Measurements from ENCODE around the gene OSBPL3. TPM values are rescaled to one million over a fixed set of nuclear protein-coding genes. Genes with fewer than 3 reads are reported as not detected.

OSBPL3 gene
- total and polyA plus RNA-seq, 7 donors = 0.60 to 6.3 (median 1.8) TPM

GRCh38 chr7:25007668-25008067 lies 27.7 kb upstream of the OSBPL3 start:
- 91 to 95% methylated on average over 1 of the region's 1 CpG for WGBS, 2 donors
- no peaks in the 10 kb centered on the region for H3K27me3 ChIP-seq
- no peaks in the 10 kb centered on the region for H3K4me1 ChIP-seq
- no peak for DNase-seq
- H3K27ac ChIP-seq = no peak overlapping the region
- intact Hi-C loops (cut with DNase I) = no loop called here
- no peaks in the 10 kb centered on the region for H3K9me3 ChIP-seq
- no peak for TF ChIP-seq POLR2AphosphoS5 (IDR thresholded peaks at IDR 0.05)
- no peak for TF ChIP-seq CTCF (IDR thresholded peaks at IDR 0.05)
- TF ChIP-seq EP300 (IDR thresholded peaks at IDR 0.05) = no peak
- no peak overlapping the region for H3K4me3 ChIP-seq
- no peaks in the 10 kb centered on the region for H3K36me3 ChIP-seq

DNA sequence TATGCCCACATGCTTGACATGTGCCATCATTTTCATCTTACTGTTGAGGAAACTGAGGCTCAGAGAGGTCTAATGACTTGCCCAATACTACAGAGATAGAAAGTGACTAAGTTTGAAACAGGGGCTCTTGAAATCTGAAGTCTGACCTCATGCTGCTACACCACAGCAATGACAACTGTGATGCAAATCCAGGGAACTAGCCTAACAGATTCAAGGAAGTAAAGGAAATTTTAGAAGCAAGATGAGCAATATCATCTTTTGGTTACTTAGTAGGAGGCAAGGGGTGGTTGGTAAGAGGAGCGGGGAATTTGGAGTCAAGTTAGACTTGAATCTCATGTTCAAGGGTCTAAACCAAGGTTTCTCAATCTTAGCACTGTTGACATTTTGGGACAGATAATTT lies 26.3 kb upstream of the OSBPL3 start:
- WGBS, 2 donors = 43 to 98% methylated on average over 1 of the region's 1 CpG
- DNase-seq = no peak
- intact Hi-C loops (cut with DNase I) = no loop called here
- TF ChIP-seq EP300 (IDR thresholded peaks at IDR 0.05) (no peak), CTCF (IDR thresholded peaks at IDR 0.05) (no peak)
- Histone ChIP-seq H3K36me3 (no peaks in the 10 kb centered on the region), H3K27me3 (no peaks in the 10 kb centered on the region), H3K27ac (no peak overlapping the region), H3K9me3 (no peaks in the 10 kb centered on the region), H3K4me3 (no peak overlapping the region), H3K4me1 (no peaks in the 10 kb centered on the region)

GRCh38 chr7:25005658-25006057 lies 25.7 kb upstream of the OSBPL3 start:
- H3K4me1 ChIP-seq = no peaks in the 10 kb centered on the region
- no peak for TF ChIP-seq POLR2AphosphoS5 (IDR thresholded peaks at IDR 0.05)
- TF ChIP-seq POLR2A (IDR thresholded peaks at IDR 0.05) = no peak
- no peak for TF ChIP-seq EP300 (IDR thresholded peaks at IDR 0.05)
- DNase-seq = no peak
- 86 to 88% methylated on average over 3 of the region's 3 CpGs for WGBS, 2 donors
- H3K27me3 ChIP-seq = no peaks in the 10 kb centered on the region
- intact Hi-C loops (cut with DNase I) = no loop called here
- peaks cover 0 to under 1% (median 0%) of the 10 kb centered on the region in 4 donors for H3K9me3 ChIP-seq
- no peaks in the 10 kb centered on the region for H3K36me3 ChIP-seq
- no peak overlapping the region for H3K4me3 ChIP-seq
- no peak overlapping the region for H3K27ac ChIP-seq

DNA sequence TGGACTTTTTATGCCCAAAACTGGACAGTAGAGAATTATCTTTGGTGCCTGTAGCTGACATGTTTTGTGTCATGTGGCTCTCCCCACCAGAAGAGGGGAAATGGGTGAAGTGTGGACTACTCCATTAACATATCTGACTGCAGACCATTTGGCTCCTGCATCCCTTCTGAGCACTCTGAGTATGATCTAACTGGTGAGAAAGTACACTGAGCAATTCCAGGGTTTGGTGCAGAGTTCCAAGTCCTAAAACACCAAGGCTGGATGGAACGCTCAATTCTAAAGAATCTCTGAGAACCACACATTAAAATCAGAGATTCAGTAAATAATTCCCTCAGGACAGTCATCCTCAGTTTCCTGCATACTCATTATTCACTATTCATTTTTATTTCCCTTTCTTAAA lies 22.8 kb upstream of the OSBPL3 start:
- DNase-seq = no peak
- no peaks in the 10 kb centered on the region for H3K27me3 ChIP-seq
- intact Hi-C loops (cut with DNase I) = no loop called here

GRCh38 chr7:24995466-24995865 lies 15.5 kb upstream of the OSBPL3 start:
- 58 to 77% methylated on average over 3 of the region's 3 CpGs for WGBS, 2 donors
- intact Hi-C loops (cut with DNase I) = no loop called here
- H3K4me3 ChIP-seq = no peak overlapping the region
- H3K4me1 ChIP-seq = no peaks in the 10 kb centered on the region
- TF ChIP-seq EP300 (IDR thresholded peaks at IDR 0.05) (no peak), CTCF (IDR thresholded peaks at IDR 0.05) (no peak), POLR2A (IDR thresholded peaks at IDR 0.05) (no peak), POLR2AphosphoS5 (IDR thresholded peaks at IDR 0.05) (no peak)
- H3K27ac ChIP-seq = no peak overlapping the region
- H3K9me3 ChIP-seq = peaks cover 0 to 1% (median 0%) of the 10 kb centered on the region in 4 donors
- H3K27me3 ChIP-seq = no peaks in the 10 kb centered on the region
- no peaks in the 10 kb centered on the region for H3K36me3 ChIP-seq
- DNase-seq = no peak

More for the DNA sequence above, 22.8 kb upstream of the OSBPL3 start:
- Histone ChIP-seq H3K9me3 (peaks cover 0 to 4% (median 0%) of the 10 kb centered on the region in 4 donors), H3K27ac (no peak overlapping the region), H3K4me1 (no peaks in the 10 kb centered on the region), H3K36me3 (no peaks in the 10 kb centered on the region), H3K4me3 (no peak overlapping the region)
- TF ChIP-seq POLR2AphosphoS5 (IDR thresholded peaks at IDR 0.05) (no peak), CTCF (IDR thresholded peaks at IDR 0.05) (no peak), POLR2A (IDR thresholded peaks at IDR 0.05) (no peak), EP300 (IDR thresholded peaks at IDR 0.05) (no peak)
- WGBS, 2 donors = 87 to 93% methylated on average over 1 of the region's 1 CpG

Data from sigmoid colon (tissue), 7 donors.